Activated CD8-positive, alpha-beta memory T cell treated with anti-CD3 and anti-CD28 coated beads, Interleukin-2, amount 50 U/mL, for 24 hours (primary cell): ENCODE data around the gene TERC.

Source experiments
- DNase-seq: peaks from one replicate; pipeline ENCODE4 v3.0.0-alpha.2; 2020; ENCODE audit errors: extremely low read depth

Gene TERC

DNA sequence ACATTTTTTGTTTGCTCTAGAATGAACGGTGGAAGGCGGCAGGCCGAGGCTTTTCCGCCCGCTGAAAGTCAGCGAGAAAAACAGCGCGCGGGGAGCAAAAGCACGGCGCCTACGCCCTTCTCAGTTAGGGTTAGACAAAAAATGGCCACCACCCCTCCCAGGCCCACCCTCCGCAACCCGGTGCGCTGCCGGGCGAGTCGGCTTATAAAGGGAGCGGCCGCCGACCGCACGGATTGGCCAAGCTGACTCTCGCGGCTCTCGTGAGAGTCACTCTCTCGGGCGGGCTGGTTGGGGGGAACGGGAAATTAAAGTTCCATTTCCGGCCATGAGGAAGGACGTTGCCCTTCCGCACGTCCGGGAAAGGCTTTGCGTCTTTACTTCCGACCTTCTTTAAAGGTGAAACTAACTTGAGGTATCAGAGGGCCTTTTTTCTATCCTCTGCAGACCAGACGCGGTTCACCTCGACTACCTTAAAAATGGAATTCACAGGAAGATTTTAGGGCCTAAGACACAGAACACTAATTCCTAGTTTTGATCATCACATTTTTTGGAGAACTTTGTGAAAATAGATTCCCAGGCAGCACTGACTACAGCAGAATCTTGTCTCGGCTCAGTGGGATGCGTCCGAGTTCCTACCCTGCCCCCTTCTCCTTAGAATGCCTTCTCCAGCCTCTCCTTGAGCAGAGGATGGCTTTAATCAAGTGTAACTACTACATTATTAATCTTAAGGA lies at the start of gene TERC:
Gene TERC, minus strand, starts transcription at position 179 of the 731 bp plus-strand sequence.
- DNase-seq: peak; percentile 81

DNA sequence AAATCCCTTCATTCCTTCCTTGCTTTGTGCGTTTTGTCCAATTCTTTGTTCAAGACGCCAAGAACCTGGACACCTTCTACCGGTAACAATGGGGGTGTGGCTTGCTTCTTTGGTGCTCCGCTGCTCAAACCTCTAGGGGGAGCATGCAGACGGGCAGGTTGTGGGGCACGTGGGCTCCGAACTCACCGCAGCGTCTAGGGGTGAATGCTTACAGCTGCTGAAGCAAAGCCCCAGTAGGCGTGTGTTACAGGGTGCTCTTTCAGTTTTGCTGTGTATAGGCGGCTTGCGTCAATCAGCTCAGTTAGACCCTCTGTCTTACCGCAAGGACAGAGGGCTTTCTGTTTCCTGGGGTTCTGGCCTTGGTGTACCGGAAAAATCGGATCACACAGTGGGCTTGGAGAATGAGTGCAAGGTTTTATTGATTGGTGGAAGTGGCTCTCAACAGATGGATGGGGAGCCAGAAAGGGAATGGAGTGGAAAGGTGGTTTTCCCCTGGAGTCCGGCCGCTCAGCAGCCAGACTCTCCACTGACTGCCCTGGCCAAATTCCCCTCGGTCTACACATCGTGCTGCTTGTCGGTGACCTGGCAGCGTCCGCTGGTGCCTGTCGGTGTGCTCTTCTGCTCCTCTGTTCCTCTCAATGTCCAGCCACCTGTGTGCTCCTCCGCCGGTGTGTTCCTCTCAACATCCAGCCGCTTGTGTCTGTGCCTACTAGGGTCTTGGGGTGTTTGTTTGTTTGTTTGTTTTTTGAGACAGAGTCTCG lies 49.1 kb upstream of the TERC start:
- DNase-seq: peak; percentile 58

DNA sequence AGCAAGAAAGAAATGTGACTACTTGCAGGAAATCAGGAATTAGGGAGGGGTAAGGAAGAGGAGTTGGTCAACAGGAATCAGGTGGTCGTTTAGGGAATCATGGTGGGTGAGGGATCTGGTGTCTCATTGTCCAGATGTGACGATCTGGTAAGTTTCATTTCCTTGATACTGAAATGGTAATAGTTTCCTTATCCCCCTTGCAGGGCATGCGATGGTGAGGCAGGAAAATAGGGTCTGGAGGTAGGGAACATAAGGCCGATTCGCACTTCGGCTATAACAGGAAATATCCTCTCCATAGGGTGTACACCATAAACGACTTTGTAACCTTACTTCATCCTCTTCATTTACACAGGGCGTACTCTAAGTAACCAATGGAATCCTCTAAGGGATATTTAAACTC lies 48.4 kb upstream of the TERC start:
- no peak for DNase-seq

DNA sequence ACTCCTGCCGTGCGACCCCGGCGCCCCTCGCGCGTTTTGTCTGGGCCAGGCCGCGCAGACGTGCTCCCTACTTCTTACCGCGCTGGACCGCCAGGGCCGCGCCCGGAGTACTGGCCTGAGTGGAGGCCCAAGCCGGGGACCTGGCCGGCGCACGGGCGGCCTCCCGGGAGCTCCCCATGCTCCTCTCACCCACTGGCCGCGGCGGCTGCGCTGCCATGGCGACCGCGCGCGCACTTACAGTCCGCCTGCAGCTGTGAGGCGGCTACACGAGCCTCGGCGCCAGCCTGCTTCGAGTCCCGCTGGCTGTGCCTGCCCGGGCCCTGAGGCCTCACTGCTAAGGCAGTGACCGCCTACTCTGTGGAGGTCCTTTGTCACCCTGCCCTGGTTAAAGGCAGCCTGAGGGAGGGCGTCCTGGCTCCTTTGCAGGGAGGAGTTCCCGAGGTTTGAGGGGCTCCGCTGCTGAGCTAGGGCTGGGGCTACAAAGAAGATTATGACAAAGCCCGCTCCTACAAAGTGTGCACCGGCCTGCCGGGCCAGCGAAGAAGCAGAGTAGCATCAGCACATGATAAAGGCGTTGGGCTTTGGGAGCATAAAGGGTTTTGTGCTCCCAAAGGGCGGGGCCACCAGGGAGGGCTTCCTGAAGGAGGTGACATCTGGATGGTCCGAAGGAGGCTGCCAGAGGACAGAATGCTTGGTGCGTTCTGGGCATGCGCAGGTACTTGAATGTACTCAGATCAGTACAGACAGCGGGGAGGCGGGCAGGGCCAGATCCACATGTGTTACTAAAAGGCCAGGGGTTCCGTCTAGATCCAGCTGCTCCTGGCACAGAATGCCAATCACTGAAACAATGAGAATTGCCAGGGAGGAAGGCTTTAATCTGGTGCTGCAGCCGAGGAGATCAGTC lies 47.7 kb upstream of the TERC start, which contains the start of the genes LRRC34 and LRRIQ4:
Gene LRRC34, minus strand, starts transcription at position 573 of the 904 bp plus-strand sequence. Its CDS starts 356 bp downstream, at position 217.
Gene LRRIQ4, plus strand, starts transcription at position 539 of the 904 bp plus-strand sequence. CDS start 9,052 bp downstream, outside the sequence.
- peak; percentile 46 for DNase-seq

DNA sequence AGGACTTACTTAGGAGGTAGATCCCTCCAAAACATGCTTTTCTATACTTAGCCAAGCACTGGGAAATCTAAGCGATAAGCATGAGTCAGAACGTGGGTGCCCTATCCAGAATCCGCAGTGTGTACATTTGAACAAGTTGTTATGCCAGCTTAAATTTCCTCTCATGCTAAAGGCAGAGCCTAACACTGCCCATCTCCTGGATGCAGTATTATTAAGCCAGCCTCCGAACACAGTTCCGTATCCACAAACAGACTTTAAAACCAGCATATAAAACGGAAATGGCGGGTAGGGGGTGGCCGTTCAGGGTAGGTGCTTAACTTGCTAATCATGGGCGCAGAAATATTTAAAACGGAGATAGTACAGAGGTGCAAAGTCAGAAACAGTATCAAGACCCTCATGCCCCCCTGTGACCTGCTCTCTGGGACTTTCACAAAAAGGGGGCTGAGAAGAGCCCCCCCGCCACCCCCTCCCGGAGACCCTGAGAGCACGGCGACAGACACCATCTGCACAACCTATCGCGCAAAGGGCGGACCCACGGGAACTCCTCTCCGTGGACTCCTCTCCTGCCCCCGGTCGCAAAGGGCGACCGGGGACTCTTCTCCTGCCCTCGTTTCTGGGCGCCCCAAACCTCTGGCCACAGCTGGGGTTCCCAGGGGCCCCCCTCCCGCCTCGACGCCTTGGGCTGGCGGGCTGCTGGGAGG lies 46.9 kb upstream of the TERC start:
- no peak for DNase-seq

DNA sequence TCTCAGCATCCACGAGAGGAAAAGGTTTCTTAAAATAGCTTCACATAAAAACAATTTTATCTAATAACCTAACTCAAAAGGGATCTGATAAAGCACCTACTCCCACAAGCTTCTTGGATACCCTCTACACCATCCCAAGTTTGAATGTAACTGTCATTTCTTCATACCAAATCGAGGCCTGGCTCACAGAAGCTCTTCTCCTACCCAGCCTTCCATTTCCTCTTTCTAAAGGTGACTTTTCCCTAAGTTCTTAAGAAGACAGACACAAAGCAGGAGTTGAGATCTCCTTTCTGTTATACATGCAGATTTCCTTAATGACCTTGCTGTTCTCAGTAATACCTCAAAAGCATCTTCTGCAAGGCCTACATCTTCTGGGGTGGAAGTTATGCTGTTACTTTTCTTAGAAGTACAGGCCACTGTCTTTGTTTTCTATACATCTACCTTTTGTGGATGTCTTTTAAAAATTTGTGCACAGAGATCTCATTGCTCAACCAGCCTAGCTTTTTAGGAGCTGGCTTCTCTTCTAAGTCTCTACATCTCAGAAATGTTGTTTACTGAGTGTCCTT lies 44.5 kb upstream of the TERC start:
- no peak for DNase-seq

DNA sequence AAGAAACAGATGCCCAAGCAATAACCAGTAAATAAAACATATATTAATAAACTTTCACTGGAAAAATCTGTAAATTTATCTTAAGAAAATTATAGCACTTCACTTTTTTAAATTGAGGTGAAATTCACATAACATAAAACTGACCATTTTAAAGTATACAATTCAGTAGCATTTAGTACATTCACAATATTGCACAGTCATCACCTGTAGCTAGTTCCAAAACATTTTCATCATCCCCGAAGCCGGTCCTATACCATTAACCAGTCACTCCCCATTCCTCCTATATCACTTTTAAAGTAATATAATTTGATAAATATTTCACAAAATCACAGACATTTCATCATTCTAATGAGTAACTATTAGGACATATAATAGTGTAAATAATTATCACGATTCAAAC lies 39.8 kb upstream of the TERC start:
- DNase-seq: no peak

DNA sequence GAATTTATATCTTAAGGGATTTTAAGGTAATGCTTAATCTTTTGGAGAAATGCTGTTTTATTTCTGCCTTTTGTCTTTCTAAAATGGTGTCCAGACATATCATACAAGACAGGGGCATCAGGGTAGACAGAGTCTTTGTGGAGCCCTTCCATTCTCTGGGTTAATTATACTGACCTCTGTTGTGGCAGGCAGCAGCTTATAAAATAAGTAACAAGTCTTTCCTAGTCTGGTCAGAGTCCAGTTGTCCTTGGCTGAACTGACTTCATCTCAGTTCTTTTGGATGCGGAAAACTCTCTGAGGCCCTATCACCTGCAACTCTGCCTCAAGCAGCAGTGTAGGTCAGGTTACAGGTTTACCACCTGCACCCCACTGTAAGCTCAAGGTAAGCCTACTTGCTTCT lies 27.5 kb upstream of the TERC start:
- no peak for DNase-seq

DNA sequence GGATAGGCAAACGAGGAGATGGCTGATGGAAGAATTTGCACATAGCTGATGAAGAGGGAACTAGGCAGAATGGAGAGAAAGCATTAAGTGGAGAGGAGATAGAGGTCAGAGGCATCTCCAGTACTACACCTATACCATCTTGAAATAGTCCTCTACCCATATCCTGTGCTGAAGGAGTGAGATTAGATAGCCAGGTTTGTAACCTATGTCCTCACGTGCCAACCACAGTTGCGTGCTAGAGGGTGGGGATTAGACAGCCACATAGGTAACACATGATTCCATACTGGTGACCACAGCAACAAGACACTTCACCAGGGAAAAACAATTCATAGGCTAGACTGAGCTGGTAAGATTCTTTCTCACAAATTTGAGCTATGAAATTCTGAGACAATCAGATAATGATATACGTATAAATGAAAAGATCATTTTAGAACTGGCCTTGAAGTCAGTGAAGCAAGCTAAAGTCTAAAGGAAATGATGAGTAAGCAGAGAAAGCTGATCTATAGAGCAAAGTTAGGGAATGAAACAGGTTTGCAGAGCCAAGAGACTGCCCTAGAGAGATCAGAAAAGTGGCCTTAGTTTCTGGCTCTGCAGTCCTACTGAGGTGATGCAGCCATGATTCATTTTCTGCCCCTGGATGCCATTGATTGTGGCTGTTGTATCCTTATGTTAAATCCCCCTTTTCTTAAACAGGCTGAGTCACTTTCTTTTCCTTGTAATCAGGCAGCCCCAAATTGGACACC lies 26.0 kb upstream of the TERC start:
- DNase-seq: no peak

DNA sequence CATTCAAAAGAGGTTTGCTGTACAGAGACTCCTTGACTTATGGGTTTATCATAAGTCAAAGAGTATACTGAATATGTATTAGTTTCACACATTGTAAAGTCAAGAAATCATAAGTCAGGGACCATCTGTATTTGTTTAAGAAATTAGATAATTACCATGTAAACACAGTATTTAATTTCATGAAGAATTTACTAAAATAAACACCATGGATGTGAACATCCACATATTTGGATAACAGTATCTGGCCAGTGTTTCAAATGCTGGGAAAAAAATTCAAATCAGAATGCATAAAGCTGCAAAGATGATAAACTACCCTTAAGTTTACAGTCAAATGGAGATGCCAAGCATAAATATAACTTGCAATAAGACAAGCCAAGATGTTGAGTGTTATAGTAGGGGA lies 25.4 kb upstream of the TERC start:
- DNase-seq: no peak

DNA sequence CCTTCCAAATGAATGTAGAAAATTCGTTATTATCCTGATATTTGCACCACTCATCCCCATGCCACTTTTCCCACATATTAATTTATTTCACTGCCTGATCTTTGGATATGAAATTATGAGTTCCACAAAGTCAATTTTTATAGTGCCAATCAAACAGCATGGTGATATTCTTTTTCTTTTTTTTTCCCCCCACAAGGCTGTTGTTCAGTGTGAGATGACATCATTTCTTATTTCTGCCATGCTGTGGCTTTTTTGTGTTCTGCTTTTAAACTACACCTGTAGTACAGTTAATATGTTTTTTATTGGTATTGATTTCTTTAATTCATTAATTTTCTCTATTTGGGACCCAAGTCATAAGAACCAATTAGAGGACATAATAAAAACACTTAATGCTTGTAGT lies 22.9 kb upstream of the TERC start:
- DNase-seq: no peak

DNA sequence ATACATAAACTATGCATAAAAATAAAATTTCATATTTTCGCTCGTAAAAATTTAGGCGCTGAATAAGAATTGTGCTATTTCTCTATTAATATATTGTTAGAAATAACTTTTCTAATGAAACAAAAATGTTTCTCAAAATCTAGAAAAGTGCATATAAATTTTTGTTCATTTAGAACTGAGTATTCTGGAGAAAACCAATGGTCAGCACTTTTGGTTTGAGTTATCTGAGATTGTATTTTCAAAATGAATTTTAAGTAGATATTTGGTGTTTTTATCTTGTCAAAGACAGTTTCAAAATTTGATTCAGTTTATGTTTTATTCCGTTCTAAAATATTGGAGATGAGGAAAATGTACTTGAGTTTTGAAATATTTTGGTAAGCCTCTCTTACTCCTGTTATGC lies 22.3 kb upstream of the TERC start:
- DNase-seq: no peak

DNA sequence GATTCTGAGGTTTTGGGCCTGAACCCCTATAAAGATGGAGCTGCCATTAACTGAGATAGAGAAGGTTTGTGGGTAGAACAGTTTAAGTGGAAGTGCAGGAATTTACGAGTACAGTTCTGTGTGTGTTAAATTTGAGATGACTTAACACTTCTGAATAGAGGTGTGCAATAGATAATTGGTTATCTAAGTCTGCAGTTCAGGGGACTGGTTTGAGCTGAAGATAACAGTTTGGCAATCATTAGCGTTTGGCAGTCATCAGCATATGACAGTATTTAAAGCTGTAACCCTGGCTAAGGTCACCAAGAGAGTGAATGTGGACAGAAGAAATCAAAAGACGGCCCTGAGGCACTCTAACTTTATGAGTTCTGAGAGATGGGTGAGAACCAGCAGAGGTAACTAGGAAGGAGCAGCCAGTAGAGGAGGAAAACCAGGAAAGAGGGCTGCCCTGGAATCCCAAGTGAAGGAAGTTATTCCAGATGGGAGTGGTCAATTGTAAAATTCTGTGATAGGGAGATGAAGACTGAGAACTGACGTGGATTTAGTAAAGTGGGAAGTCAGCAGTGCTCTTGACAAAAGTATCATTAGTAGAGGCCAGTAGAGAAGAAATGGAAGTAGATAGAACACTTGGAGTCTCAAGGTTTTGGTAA lies 16.5 kb upstream of the TERC start:
- DNase-seq: no peak

DNA sequence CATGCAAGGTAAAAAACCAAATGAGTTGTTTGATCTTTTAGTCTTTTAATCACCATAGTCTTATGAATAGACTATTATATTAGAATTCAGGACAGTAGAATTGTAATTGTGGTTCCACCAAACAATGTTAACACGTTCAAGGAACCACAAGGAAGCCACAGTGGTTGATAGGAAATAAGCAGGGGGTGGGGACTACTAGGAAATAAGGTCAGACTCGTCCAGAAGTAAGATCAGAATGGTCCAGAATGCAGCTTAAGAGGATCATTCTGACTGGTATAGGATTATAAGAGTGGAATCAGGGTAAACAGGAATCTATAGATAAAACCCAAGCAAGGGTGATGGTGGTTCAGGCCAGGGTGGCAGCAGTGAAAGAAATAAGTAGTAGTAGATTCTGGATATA lies 15.9 kb upstream of the TERC start:
- no peak for DNase-seq

DNA sequence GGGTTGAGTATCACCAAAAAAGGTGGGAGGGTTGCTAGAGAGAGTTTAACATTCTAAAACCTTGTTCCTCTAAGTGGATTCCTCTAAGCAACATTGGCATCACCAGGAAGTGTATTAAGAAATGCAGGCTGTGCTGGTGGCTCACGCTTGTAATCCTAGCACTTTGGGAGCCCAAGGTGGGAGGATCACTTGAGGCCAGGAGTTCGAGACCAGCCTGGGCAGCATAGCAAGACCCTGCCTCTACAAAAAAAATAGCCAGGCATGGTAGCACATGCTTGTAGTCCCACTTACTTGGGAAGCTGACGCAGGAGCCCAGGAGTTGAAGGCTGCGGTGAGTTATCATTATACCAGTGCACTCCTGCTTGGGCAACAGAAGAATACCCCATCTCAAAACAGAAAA lies 13.0 kb upstream of the TERC start:
- DNase-seq: no peak

DNA sequence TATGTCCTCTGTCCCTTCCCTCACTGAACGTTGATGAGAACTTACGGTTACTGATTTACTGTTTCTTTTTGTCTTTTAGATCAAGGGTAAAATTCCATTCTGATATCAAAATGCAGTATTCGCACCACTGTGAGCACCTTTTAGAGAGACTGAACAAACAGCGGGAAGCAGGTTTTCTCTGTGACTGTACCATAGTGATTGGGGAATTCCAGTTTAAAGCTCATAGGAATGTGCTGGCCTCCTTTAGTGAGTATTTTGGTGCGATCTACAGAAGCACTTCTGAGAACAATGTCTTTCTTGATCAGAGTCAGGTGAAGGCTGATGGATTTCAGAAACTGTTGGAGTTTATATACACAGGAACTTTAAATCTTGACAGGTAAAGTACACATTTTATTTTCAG lies 9.3 kb upstream of the TERC start:
- DNase-seq: no peak

DNA sequence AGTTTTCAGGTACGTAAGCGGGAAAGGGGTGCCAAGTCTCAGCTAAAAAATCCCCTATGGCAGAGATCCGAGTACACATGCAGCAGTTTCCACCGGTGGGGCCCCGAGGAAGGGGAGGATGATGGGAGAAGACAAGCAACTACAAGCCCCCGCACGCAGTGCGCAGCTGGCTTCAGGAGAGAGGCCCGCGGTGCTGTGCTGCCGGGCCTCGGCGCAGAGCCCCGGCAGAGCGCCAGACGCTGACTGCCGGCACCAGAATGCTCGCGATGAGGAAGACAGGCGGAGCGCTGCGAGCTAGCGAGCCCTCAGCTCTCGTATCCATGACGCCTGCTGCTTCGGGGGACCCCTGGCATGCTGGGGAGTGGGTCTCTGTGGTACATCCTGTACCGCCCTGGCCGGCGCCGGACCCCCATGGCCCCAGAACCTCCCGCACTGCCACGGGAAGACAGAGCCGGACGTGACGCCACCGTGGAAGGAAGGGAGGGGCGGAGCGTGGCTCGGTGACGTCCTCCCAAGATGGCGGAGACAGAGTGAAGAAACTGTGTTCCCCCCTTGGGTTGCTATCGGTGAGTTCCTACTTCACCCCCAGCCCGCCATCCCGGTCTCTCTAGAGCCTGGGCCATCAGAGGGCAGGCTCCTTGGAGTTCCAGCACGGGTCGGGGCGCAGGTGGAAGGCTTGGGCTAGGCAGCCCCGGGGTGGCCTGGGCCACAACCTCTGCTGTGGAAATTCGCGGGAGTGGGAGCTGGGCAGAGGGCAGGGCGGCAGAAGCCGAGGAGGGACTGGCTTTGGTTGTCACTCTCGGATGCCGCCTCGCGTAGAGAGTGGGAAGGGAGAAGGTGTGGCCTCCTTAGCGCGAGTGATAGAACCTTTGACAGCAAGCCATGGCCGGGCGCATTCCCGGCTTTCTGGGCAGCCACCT lies 8.3 kb upstream of the TERC start, which contains the start of gene MYNN:
Gene MYNN, plus strand, starts transcription at position 500 of the 920 bp plus-strand sequence. CDS start 900 bp downstream, outside the sequence.
- peak; percentile 86 for DNase-seq

DNA sequence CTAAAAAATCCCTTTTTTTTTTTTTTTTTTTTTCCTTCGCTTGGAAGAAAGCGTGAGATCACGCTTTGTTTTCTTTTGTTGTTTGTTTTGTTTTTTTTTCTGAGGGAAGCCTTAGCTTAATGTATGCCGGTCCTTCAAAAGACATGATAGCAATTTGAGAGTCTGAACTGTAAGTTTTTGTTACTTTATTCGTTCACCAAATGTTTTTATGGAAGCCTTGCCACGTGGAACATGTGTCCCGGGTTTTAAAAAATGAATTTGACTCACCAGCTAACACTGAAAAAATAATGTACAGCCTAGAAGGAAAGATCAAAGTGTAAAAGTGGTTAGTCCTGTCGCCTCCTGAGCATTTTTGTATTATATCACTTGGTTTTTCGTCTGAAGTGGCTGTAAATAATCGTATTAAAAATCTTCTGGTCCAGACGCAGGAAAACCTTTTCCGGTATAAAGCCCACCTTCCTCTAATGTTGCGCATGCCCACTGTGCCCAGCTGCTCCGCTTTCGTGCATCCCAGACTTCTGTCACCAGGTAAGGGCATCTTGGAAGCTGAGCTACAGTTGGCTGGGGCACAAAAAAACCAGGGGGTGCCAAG lies 7.5 kb upstream of the TERC start:
- peak; percentile 35 for DNase-seq
